HepG2 (cell line): Measurements from ENCODE around the gene CHADL. TPM values are rescaled to one million over a fixed set of nuclear protein-coding genes. Genes with fewer than 3 reads are reported as not detected.
A peak's percentile ranks its signal among the peaks of the same experiment; 100 is the strongest.

ENCODE experiments used
- ATAC-seq: fragments of 200-7000 bp; cut with Tn5 transposase; 3 replicates; pipeline ENCODE4 v1.9.1; 2020; ENCODE audit warnings: mild to moderate bottlenecking, moderate library complexity
- BruUV-seq: library from RNA; stranded (reverse); fragments of 400-500 nt; replicated peaks from 2 replicates; lab custom pipeline; 2021; lab: Mats Ljungman, UMichigan
- CTCF ChIA-PET: fragments of 300-600 bp; formaldehyde crosslinking; extraction: SDS; loops from one replicate; lab custom pipeline; 2021; ENCODE audit warnings: low total read pairs, inconsistent platforms, low intra/inter-chr PET ratio; lab: Yijun Ruan, JAX
- POLR2A ChIA-PET: fragments of 350-600 bp; sonication (Branson Sonifier 250); formaldehyde crosslinking; loops from one replicate; lab custom pipeline; 2020; ENCODE audit warnings: antibody characterized with exemption, inconsistent platforms; lab: Yijun Ruan, JAX
- DNase-seq: peaks from one replicate; pipeline ENCODE4 v3.0.0-alpha.2; 2015; ENCODE audit warnings: low spot score
- FAIRE-seq: peaks from 3 replicates; lab custom pipeline; 2011; peaks lifted over from hg19 to GRCh38; lab: Jason Lieb, UNC
- H2AFZ ChIP-seq: one replicate; pipeline ENCODE4 v1.6.1; 2011; ENCODE audit warnings: low read length, inconsistent platforms
- H3K27ac ChIP-seq: fragments of 300-600 bp; 3 replicates; pipeline ENCODE4 v1.8.0; 2011; ENCODE audit warnings: mixed run types, mild to moderate bottlenecking, mixed read lengths, low read length, inconsistent platforms; ENCODE audit not compliant: insufficient read depth; ENCODE audit errors: extremely low read length
- H3K27me3 ChIP-seq, 2 experiments: fragments of 200-600 bp in 1 of 2; 2 replicates in 1 of 2; 3 replicates in 1 of 2; pipeline versions ENCODE4 v1.6.0 to v1.8.0; 2011; ENCODE audit warnings: low read length in 2 of 2, mild to moderate bottlenecking in 2 of 2, moderate library complexity in 2 of 2, inconsistent platforms in 1 of 2; ENCODE audit not compliant: insufficient read depth in 2 of 2, control insufficient read depth in 1 of 2
- H3K36me3 ChIP-seq, 2 experiments: fragments of 200-600 bp in 1 of 2; replicated peaks in 1 of 2; 2 replicates in 1 of 2; 3 replicates in 1 of 2; pipeline versions ENCODE4 v1.5.1 to v1.8.0; 2011; ENCODE audit warnings: low read length in 2 of 2, inconsistent platforms in 1 of 2; ENCODE audit not compliant: insufficient read depth in 2 of 2, control insufficient read depth in 1 of 2
- H3K4me1 ChIP-seq: 2 replicates; pipeline ENCODE4 v1.5.1; 2012; ENCODE audit warnings: low read length, inconsistent platforms; ENCODE audit not compliant: insufficient read depth
- H3K4me2 ChIP-seq: 2 replicates; pipeline ENCODE4 v1.6.0; 2011; ENCODE audit warnings: low read depth, low read length, inconsistent platforms
- H3K4me3 ChIP-seq, 3 experiments: fragments of 200-600 bp in 1 of 3; sonication (generic), shearing (Covaris generic) in 1 of 3; replicated peaks in 1 of 3; 2 replicates each; pipeline ENCODE4 v1.5.1; 2011 to 2016; ENCODE audit warnings: low read length in 3 of 3, inconsistent platforms in 2 of 3, low read depth in 2 of 3, mild to moderate bottlenecking in 2 of 3, control low read depth in 1 of 3, mixed read lengths in 1 of 3; ENCODE audit not compliant: insufficient read depth in 1 of 3
- H3K79me2 ChIP-seq: one replicate; pipeline ENCODE4 v1.6.1; 2011; ENCODE audit warnings: low read length, inconsistent platforms; ENCODE audit not compliant: insufficient read depth
- H3K9ac ChIP-seq: 2 replicates; pipeline ENCODE4 v1.6.0; 2011; ENCODE audit warnings: mild to moderate bottlenecking, low read depth, low read length, inconsistent platforms; ENCODE audit not compliant: insufficient read depth
- H3K9me3 ChIP-seq: 2 replicates; pipeline ENCODE4 v1.5.1; 2012; ENCODE audit warnings: mild to moderate bottlenecking, low read length
- H4K20me1 ChIP-seq: 2 replicates; pipeline ENCODE4 v1.6.0; 2011; ENCODE audit warnings: inconsistent platforms, mild to moderate bottlenecking, low read length, moderate library complexity; ENCODE audit not compliant: insufficient read depth
- CEBPB ChIP-seq: IDR thresholded peaks from 2 replicates; pipeline ENCODE4 v1.6.1; 2011; ENCODE audit warnings: low read depth, low read length, improper control_type of control experiment, borderline replicate concordance
- FOXO4 ChIP-seq: sonication (generic); formaldehyde crosslinking; conservative IDR thresholded peaks from 2 replicates; pipeline ENCODE4 v1.8.1; 2023; ENCODE audit warnings: missing genetic modification reagents
- IRF2 ChIP-seq: IDR thresholded peaks from 2 replicates; pipeline ENCODE4 v1.6.1; 2018; ENCODE audit warnings: missing genetic modification reagents, missing compliant biosample characterization
- NFAT5 ChIP-seq: sonication (generic); formaldehyde crosslinking; IDR thresholded peaks from 2 replicates; pipeline ENCODE4 v1.4.0; 2020; ENCODE audit warnings: missing genetic modification reagents
- ZNF160 ChIP-seq: sonication (generic); formaldehyde crosslinking; IDR thresholded peaks from 2 replicates; pipeline ENCODE4 v1.8.0; 2022; ENCODE audit warnings: mild to moderate bottlenecking, inconsistent platforms, missing genetic modification reagents
- ZNF431 ChIP-seq: sonication (generic); formaldehyde crosslinking; IDR thresholded peaks from 2 replicates; pipeline ENCODE4 v1.9.0; 2022; ENCODE audit warnings: missing genetic modification reagents, low read depth, mild to moderate bottlenecking, borderline replicate concordance
- ZNF605 ChIP-seq: sonication (generic); formaldehyde crosslinking; IDR thresholded peaks from 2 replicates; pipeline ENCODE4 v1.8.0; 2022; ENCODE audit warnings: mild to moderate bottlenecking, missing genetic modification reagents
- WGBS: methylation state at CpG from one replicate; pipeline ENCODE4 v1.1.6; 2017; ENCODE audit warnings: low lambda C conversion rate; 5-methylcytosine and 5-hydroxymethylcytosine counted together
- in situ Hi-C: cut with HindIII; loops from 2 replicates; pipeline ENCODE4 v1.10.0; 2017; ENCODE audit warnings: low pct_unique_long_range_greater_than_20kb; ENCODE audit not compliant: extremely low pct_ligation_motif_present
- intact Hi-C: fragments of 100-400 bp; cut with micrococcal nuclease; formaldehyde crosslinking; loops from one replicate; pipeline ENCODE4 v1.10.0; 2022; ENCODE audit not compliant: unreplicated experiment
- polyA plus RNA-seq, 8 experiments: library from polyadenylated mRNA; depleted of rRNA in 3 of 8; stranded (reverse) in 7 of 8; unstranded in 1 of 8; fragments of >200 nt; fragmentation: Illumina TruSeq in 4 of 8; extraction: Trizol in 4 of 8; gene quantifications; 2 replicates each; pipeline versions ENCODE4 v1.2.1 to v1.2.3, GENCODE V29; 2011 to 2016; ENCODE audit warnings: low read depth in 4 of 8, missing spikeins in 1 of 8, mixed read lengths in 1 of 8; ENCODE audit not compliant: insufficient read depth in 1 of 8
- total RNA-seq, 5 experiments: library from RNA; depleted of rRNA; stranded (reverse); fragments of >200 nt; fragmentation: Illumina TruSeq; extraction: Trizol; gene quantifications; 2 replicates each; pipeline ENCODE4 v1.2.3, GENCODE V29; 2016; ENCODE audit warnings: low read depth in 1 of 5
- TF ChIP-seq, protein P1 (sequence below): sonication (generic); formaldehyde crosslinking; IDR thresholded peaks from 2 replicates; pipeline ENCODE4 v1.4.0; 2020; ENCODE audit warnings: mild to moderate bottlenecking, missing genetic modification reagents, borderline replicate concordance

The CHADL gene
- total and polyA plus RNA-seq, 2 of the 13 experiments (the other 11 are each of a cell fraction or from before 2014, with no cell fraction given) = 2.8 to 8.1 TPM

DNA sequence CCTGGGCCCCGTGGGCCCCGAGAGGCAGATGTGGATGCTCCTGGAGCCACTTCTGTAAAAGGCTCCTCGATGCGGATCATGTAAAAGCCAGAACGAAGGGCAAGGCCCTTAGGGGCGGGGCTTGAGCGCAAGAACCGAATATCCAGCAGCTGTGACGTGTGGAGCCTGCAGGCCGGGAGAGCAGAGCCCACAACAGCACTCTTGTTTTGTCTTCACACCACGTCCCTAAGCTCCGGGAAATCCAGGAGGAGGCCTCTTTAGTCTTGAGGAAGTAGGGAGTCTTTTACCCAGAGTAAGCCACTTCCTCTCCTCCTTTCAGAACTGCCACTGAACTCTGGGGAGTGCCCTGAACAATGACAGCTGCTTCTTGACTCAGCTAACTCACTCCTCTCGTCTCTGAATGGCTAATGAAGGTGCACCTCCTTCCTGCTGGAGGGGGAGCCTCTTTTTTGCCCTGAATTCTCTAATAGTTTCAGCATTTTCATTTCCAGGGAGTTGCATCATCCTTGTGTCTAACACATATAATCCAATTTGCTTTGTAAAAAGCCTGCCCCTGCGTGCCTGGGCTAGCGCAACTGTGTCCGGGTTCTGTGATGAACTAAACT is 23.1 kb downstream of the CHADL start:
- peaks cover 3 to 25% of the 10 kb centered on the region in 2 experiments; a peak in 4 of 5 replicates for H3K36me3 ChIP-seq
- FAIRE-seq (no peak), ATAC-seq (no peak), DNase-seq (no peak)
- no TSS peak for BruUV-seq
- no peak overlapping the region for H3K27ac ChIP-seq
- no peaks in the 10 kb centered on the region; a peak in 1 of 5 replicates for H3K27me3 ChIP-seq
- in situ Hi-C loops = no loop called here
- H3K4me3 ChIP-seq = no peak overlapping the region
- POLR2A ChIA-PET = no interaction called here
- H3K4me1 ChIP-seq = peaks cover 8% of the 10 kb centered on the region
- no peaks in the 10 kb centered on the region for H3K9me3 ChIP-seq
- H4K20me1 ChIP-seq = no peaks in the 10 kb centered on the region
- WGBS = 94% methylated on average over 16 of the region's 16 CpGs
- H3K9ac ChIP-seq = no peak overlapping the region
- no peak overlapping the region for H3K4me2 ChIP-seq
- TF ChIP-seq ZNF431 (CRISPR knock-in tag) (no peak), CEBPB (peak; percentile 3; the same call in 1 of the 2 replicates)
- CTCF ChIA-PET = no interaction called here
- H3K79me2 ChIP-seq = no peaks in the 10 kb centered on the region
- intact Hi-C loops = no loop called here
- no peak overlapping the region for H2AFZ ChIP-seq

DNA sequence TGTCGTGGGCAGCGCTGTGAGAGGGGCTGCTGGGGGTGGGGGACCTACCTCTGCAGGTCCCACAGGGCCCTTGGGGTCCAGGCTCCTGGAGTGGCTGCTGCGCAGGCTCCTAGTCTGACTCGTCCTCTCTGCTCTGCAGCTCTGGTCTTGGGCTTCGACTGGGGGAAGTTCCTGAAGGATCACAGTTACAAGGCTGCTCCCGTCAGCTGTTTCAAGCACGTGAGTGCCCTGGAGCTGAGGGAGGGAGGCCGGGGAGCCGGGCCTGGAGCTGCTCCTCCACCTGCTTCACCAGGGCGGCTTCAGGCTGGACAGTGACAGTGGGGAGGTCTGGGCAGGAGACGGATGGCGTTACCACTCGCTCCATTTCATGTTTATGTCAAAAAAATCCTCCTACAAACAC is 23.7 kb downstream of the CHADL start:
- POLR2A ChIA-PET = no interaction called here
- in situ Hi-C loops = no loop called here
- TF ChIP-seq NFAT5 (CRISPR knock-in tag) (no peak), FOXO4 (no peak), ZNF605 (CRISPR knock-in tag) (no peak), ZNF160 (CRISPR knock-in tag) (no peak), IRF2 (no peak)
- TF ChIP-seq, protein P1, sequence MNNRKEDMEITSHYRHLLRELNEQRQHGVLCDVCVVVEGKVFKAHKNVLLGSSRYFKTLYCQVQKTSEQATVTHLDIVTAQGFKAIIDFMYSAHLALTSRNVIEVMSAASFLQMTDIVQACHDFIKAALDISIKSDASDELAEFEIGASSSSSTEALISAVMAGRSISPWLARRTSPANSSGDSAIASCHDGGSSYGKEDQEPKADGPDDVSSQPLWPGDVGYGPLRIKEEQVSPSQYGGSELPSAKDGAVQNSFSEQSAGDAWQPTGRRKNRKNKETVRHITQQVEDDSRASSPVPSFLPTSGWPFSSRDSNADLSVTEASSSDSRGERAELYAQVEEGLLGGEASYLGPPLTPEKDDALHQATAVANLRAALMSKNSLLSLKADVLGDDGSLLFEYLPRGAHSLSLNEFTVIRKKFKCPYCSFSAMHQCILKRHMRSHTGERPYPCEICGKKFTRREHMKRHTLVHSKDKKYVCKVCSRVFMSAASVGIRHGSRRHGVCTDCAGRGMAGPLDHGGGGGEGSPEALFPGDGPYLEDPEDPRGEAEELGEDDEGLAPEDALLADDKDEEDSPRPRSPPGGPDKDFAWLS = no peak

More for the DNA sequence above, 23.7 kb downstream of the CHADL start:
- H3K27me3 ChIP-seq = no peaks in the 10 kb centered on the region; a peak in 1 of 5 replicates
- BruUV-seq = no TSS peak
- ATAC-seq (no peak; the same call in 2 of the 3 replicates), FAIRE-seq (no peak), DNase-seq (no peak)
- no peak overlapping the region for H3K9ac ChIP-seq
- no peak overlapping the region for H2AFZ ChIP-seq
- no peak overlapping the region for H3K27ac ChIP-seq
- intact Hi-C loops = no loop called here
- H3K79me2 ChIP-seq = no peaks in the 10 kb centered on the region
- no peak overlapping the region for H3K4me3 ChIP-seq
- H4K20me1 ChIP-seq = no peaks in the 10 kb centered on the region
- no peaks in the 10 kb centered on the region for H3K9me3 ChIP-seq
- CTCF ChIA-PET = no interaction called here
- H3K4me2 ChIP-seq = no peak overlapping the region
- 93% methylated on average over 9 of the region's 13 CpGs for WGBS
- peaks cover 1% of the 10 kb centered on the region; the same call in 1 of the 2 replicates for H3K4me1 ChIP-seq
- peaks cover 3 to 25% of the 10 kb centered on the region in 2 experiments; a peak in 4 of 5 replicates for H3K36me3 ChIP-seq
